ENCODE measurements around the gene MID2.
"Not testable (repeated sequence)": the region's sequence is repeated elsewhere in the genome, so short reads cannot be mapped to it uniquely, and the experiment has no call there.

The MID2 gene

GRCh38 chrX:107936434-107936730, 110.7 kb downstream of the MID2 start:
- no peak for DNase-seq (ENCODE audit: low read depth, low spot score)

- DNase-seq (ENCODE audit: low read depth, low spot score), result no peak
Measured at GRCh38 chrX:107940095-107940494, 114.4 kb downstream of the MID2 start.

GRCh38 chrX:107955337-107955736, 129.7 kb downstream of the MID2 start:
- not testable (repeated sequence) for DNase-seq (ENCODE audit: low read depth, low spot score)

- DNase-seq (ENCODE audit: low read depth, low spot score), result no peak
Measured at GRCh38 chrX:107968623-107969022, 143.0 kb downstream of the MID2 start.

- peak; percentile 15 for DNase-seq (ENCODE audit: low read depth, low spot score)
Measured at GRCh38 chrX:107970073-107970472, 144.4 kb downstream of the MID2 start.

- DNase-seq (ENCODE audit: low read depth, low spot score), result no peak
Measured at GRCh38 chrX:107971636-107972035, 146.0 kb downstream of the MID2 start.
